Measurements from ENCODE around the gene HIC1. TPM values are rescaled to one million over a fixed set of nuclear protein-coding genes. Genes with fewer than 3 reads are reported as not detected.

The HIC1 gene, protein sequence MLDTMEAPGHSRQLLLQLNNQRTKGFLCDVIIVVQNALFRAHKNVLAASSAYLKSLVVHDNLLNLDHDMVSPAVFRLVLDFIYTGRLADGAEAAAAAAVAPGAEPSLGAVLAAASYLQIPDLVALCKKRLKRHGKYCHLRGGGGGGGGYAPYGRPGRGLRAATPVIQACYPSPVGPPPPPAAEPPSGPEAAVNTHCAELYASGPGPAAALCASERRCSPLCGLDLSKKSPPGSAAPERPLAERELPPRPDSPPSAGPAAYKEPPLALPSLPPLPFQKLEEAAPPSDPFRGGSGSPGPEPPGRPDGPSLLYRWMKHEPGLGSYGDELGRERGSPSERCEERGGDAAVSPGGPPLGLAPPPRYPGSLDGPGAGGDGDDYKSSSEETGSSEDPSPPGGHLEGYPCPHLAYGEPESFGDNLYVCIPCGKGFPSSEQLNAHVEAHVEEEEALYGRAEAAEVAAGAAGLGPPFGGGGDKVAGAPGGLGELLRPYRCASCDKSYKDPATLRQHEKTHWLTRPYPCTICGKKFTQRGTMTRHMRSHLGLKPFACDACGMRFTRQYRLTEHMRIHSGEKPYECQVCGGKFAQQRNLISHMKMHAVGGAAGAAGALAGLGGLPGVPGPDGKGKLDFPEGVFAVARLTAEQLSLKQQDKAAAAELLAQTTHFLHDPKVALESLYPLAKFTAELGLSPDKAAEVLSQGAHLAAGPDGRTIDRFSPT
- 18.5 and 19.7 TPM in 2 replicates for total RNA-seq

GRCh38 chr17:2054512-2055291 lies at the start of gene HIC1:
Gene HIC1, plus strand, starts transcription at chr17:2055103. Its CDS starts 1,588 bp downstream, at chr17:2056691.
- TF ChIP-seq, protein P1, sequence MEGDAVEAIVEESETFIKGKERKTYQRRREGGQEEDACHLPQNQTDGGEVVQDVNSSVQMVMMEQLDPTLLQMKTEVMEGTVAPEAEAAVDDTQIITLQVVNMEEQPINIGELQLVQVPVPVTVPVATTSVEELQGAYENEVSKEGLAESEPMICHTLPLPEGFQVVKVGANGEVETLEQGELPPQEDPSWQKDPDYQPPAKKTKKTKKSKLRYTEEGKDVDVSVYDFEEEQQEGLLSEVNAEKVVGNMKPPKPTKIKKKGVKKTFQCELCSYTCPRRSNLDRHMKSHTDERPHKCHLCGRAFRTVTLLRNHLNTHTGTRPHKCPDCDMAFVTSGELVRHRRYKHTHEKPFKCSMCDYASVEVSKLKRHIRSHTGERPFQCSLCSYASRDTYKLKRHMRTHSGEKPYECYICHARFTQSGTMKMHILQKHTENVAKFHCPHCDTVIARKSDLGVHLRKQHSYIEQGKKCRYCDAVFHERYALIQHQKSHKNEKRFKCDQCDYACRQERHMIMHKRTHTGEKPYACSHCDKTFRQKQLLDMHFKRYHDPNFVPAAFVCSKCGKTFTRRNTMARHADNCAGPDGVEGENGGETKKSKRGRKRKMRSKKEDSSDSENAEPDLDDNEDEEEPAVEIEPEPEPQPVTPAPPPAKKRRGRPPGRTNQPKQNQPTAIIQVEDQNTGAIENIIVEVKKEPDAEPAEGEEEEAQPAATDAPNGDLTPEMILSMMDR (IDR thresholded peaks at IDR 0.05; ENCODE audit: extremely low read depth, low read depth, low read length): peak; percentile 69
- DNase-seq (ENCODE audit: insufficient read length, low spot score, missing footprints): peak; percentile 100
- peaks cover 7% of the 10 kb centered on the region for H3K27me3 ChIP-seq (ENCODE audit: insufficient read depth, low read length)
- peaks cover 12% of the 10 kb centered on the region for H3K36me3 ChIP-seq (ENCODE audit: insufficient read depth, low read length)
- no peaks in the 10 kb centered on the region for H3K9me3 ChIP-seq (ENCODE audit: low read depth, low read length)
- no peaks in the 10 kb centered on the region for H4K20me1 ChIP-seq (ENCODE audit: insufficient read depth, low read length)
- peak within 1 kb of the TSS; percentile 94 for H3K4me2 ChIP-seq (ENCODE audit: insufficient read depth, low read length)
- peak within 1 kb of the TSS; percentile 83 for H3K4me3 ChIP-seq (ENCODE audit: insufficient read depth, low read length)
- H3K79me2 ChIP-seq (ENCODE audit: insufficient read depth, low read length): peaks cover 20% of the 10 kb centered on the region
- H2AFZ ChIP-seq (ENCODE audit: low read length): no peak within 1 kb of the TSS
- H3K27ac ChIP-seq (ENCODE audit: low read depth, low read length): peak within 1 kb of the TSS; percentile 65
- H3K4me1 ChIP-seq (ENCODE audit: insufficient read depth, low read length): peaks cover 6% of the 10 kb centered on the region

DNA sequence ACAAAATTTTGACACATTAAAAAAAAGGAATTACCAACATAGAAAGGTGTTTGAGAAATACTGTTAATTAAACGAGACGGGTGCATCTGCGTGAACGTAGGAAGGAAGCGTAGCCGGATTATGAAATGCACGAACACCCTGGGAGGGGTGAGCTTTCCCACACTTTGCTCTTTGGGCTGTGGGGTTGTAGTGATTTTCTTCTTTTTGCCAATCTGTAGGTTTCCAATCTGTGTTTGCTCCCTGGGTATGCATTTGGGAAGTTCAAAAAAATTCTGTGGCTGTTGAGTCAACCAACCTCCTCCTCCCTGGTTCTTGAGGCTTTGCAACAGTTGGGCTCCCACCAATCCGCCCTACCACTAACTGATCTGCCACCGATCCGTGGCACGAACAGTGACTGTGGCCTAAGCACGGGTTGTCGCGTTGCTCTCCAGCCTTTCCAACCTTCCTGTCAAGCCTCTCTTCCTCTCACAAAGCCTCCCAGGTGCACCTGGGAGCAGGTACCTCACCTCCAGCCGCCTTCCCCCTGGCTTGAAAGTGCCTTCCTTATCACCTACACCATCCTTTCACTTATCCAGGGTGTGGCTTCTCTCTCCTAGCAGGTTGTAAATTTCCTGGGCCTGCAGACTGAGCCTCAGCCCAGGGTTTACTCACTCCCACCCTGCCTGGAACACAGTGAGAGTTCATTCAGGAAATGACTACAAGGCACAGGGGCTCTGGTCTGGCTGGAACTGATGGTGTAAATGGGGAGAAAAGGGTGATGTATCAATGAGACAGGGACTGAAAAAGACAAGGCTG lies 46.4 kb upstream of the HIC1 start:
- Histone ChIP-seq H4K20me1 (ENCODE audit: insufficient read depth, low read length) (no peaks in the 10 kb centered on the region), H3K79me2 (ENCODE audit: insufficient read depth, low read length) (no peaks in the 10 kb centered on the region), H3K4me3 (ENCODE audit: insufficient read depth, low read length) (no peak overlapping the region), H3K9me3 (ENCODE audit: low read depth, low read length) (no peaks in the 10 kb centered on the region), H3K27ac (ENCODE audit: low read depth, low read length) (no peak overlapping the region), H3K4me2 (ENCODE audit: insufficient read depth, low read length) (no peak overlapping the region), H3K4me1 (ENCODE audit: insufficient read depth, low read length) (peaks cover 17% of the 10 kb centered on the region), H3K27me3 (ENCODE audit: insufficient read depth, low read length) (no peaks in the 10 kb centered on the region), H3K36me3 (ENCODE audit: insufficient read depth, low read length) (no peaks in the 10 kb centered on the region), H2AFZ (ENCODE audit: low read length) (peak overlapping the region; percentile 35)
- TF ChIP-seq, protein P1 (IDR thresholded peaks at IDR 0.05; ENCODE audit: extremely low read depth, low read depth, low read length): no peak
- DNase-seq (ENCODE audit: insufficient read length, low spot score, missing footprints): peak; percentile 65

DNA sequence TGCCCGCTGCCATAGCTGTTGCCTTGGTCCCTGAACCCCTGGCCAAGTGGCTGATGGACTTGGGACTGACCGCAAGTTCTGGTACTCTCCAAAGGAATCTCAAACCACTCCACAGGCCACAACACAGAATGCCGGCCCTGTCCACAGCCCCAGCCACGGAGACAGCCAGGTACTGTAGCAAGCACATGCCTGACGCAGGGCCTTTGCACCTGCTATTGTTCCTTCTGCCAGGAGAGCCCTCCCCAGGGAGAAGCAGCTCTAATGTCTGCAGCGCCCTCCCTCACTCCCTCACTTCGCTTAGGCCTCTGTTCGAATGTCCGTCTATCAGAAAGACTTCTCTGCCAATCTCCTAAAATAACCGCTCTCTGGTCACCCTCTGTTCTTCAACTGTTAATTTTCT lies 45.2 kb upstream of the HIC1 start:
- Histone ChIP-seq H3K4me3 (ENCODE audit: insufficient read depth, low read length) (no peak overlapping the region), H3K4me2 (ENCODE audit: insufficient read depth, low read length) (no peak overlapping the region), H4K20me1 (ENCODE audit: insufficient read depth, low read length) (no peaks in the 10 kb centered on the region), H3K4me1 (ENCODE audit: insufficient read depth, low read length) (peaks cover 21% of the 10 kb centered on the region), H3K9me3 (ENCODE audit: low read depth, low read length) (no peaks in the 10 kb centered on the region), H3K36me3 (ENCODE audit: insufficient read depth, low read length) (no peaks in the 10 kb centered on the region), H3K79me2 (ENCODE audit: insufficient read depth, low read length) (no peaks in the 10 kb centered on the region), H3K27ac (ENCODE audit: low read depth, low read length) (no peak overlapping the region), H3K27me3 (ENCODE audit: insufficient read depth, low read length) (no peaks in the 10 kb centered on the region), H2AFZ (ENCODE audit: low read length) (no peak overlapping the region)
- DNase-seq (ENCODE audit: insufficient read length, low spot score, missing footprints): peak; percentile 65
- TF ChIP-seq, protein P1 (IDR thresholded peaks at IDR 0.05; ENCODE audit: extremely low read depth, low read depth, low read length): no peak
